Gastroesophageal sphincter (tissue), 3 donors: ENCODE measurements around the gene SPAG4.

ENCODE experiments used
- CTCF ChIP-seq, 4 experiments: fragments of 200-600 bp in 2 of 4; fragments of 450-650 bp in 2 of 4; sonication (generic) in 1 of 4; IDR thresholded peaks; one replicate each; pipeline ENCODE4 v1.5.1; 2017 to 2019; ENCODE audit warnings: antibody characterized with exemption in 4 of 4, mild to moderate bottlenecking in 2 of 4, moderate library complexity in 2 of 4
- POLR2AphosphoS5 ChIP-seq: sonication (generic); formaldehyde crosslinking; IDR thresholded peaks from one replicate; pipeline ENCODE4 v1.6.1; 2017; ENCODE audit warnings: antibody characterized with exemption

- TF ChIP-seq POLR2AphosphoS5: no peak
- TF ChIP-seq CTCF (IDR thresholded peaks at IDR 0.05): no peak
Observed at GRCh38 chr20:35629427-35630145, 14.0 kb downstream of the SPAG4 start.
